OCI-LY7 (cell line): Measurements from ENCODE around the gene ATF2. TPM values are rescaled to one million over a fixed set of nuclear protein-coding genes. Genes with fewer than 3 reads are reported as not detected.

Experiments
- BruUV-seq: library from RNA; stranded (reverse); fragments of 400-500 nt; replicated peaks from 2 replicates; lab custom pipeline; 2021; lab: Mats Ljungman, UMichigan
- CTCF ChIA-PET: fragments of 300-600 bp; sonication (Branson Sonifier 250); formaldehyde crosslinking; loops from one replicate; lab custom pipeline; 2022; ENCODE audit warnings: antibody characterized with exemption; ENCODE audit not compliant: unreplicated experiment; lab: Charles Lee
- POLR2A ChIA-PET: fragments of 300-600 bp; sonication (Branson Sonifier 250); formaldehyde crosslinking; loops from one replicate; lab custom pipeline; 2022; ENCODE audit warnings: antibody characterized with exemption; lab: Charles Lee
- DNase-seq: peaks from one replicate; pipeline ENCODE4 v3.0.0-alpha.2; 2015; ENCODE audit warnings: low spot score
- H2AFZ ChIP-seq: fragments of 200-600 bp; sonication (generic), shearing (Covaris generic); 2 replicates; pipeline ENCODE4 v1.6.1; 2014; ENCODE audit warnings: mild to moderate bottlenecking, antibody characterized with exemption, low read length, moderate library complexity
- H3K27ac ChIP-seq: fragments of 200-600 bp; sonication (generic); 2 replicates; pipeline ENCODE4 v1.5.1; 2014; ENCODE audit warnings: mixed run types, low read depth, mild to moderate bottlenecking, moderate library complexity, low read length, inconsistent platforms; ENCODE audit not compliant: poor library complexity, severe bottlenecking
- H3K36me3 ChIP-seq: fragments of 200-600 bp; sonication (generic); 2 replicates; pipeline ENCODE4 v1.6.1; 2014; ENCODE audit warnings: mild to moderate bottlenecking, antibody characterized with exemption, low read length, moderate library complexity, mixed read lengths; ENCODE audit not compliant: insufficient read depth
- H3K4me1 ChIP-seq: fragments of 200-600 bp; sonication (generic); 2 replicates; pipeline ENCODE4 v1.5.1; 2014; ENCODE audit warnings: mild to moderate bottlenecking, low read length; ENCODE audit not compliant: insufficient read depth, poor library complexity, severe bottlenecking
- H3K4me2 ChIP-seq: fragments of 200-600 bp; sonication (generic); 2 replicates; pipeline ENCODE4 v1.6.1; 2014; ENCODE audit warnings: mild to moderate bottlenecking, low read length
- H3K4me3 ChIP-seq: fragments of 200-600 bp; sonication (generic); 2 replicates; pipeline ENCODE4 v1.5.1; 2014; ENCODE audit warnings: mild to moderate bottlenecking, low read depth, low read length; ENCODE audit not compliant: poor library complexity, severe bottlenecking
- H3K79me2 ChIP-seq: fragments of 200-600 bp; sonication (generic); 2 replicates; pipeline ENCODE4 v1.6.1; 2016; ENCODE audit warnings: low read depth, mild to moderate bottlenecking, low read length, moderate library complexity, mixed read lengths; ENCODE audit not compliant: insufficient read depth
- H3K9me2 ChIP-seq: fragments of 200-600 bp; sonication (generic); 2 replicates; pipeline ENCODE4 v1.6.1; 2016; ENCODE audit warnings: mild to moderate bottlenecking, low read length, mixed read lengths; ENCODE audit not compliant: insufficient read depth
- H3K9me3 ChIP-seq: fragments of 200-600 bp; sonication (generic); 2 replicates; pipeline ENCODE4 v1.6.1; 2014; ENCODE audit warnings: mild to moderate bottlenecking, mixed run types, low read length, mixed read lengths
- H4K20me1 ChIP-seq: fragments of 200-600 bp; sonication (generic); 2 replicates; pipeline ENCODE4 v1.6.1; 2014; ENCODE audit warnings: mild to moderate bottlenecking, antibody characterized with exemption, low read length, moderate library complexity, mixed read lengths; ENCODE audit not compliant: insufficient read depth
- CTCF ChIP-seq: fragments of 200-600 bp; sonication (generic); conservative IDR thresholded peaks from 2 replicates; pipeline ENCODE4 v1.5.1; 2014; ENCODE audit warnings: mild to moderate bottlenecking, antibody characterized with exemption, low read length, moderate library complexity, mixed read lengths
- EZH2phosphoT487 ChIP-seq: fragments of 200-600 bp; sonication (generic); IDR thresholded peaks from 2 replicates; pipeline ENCODE4 v1.6.1; 2018; ENCODE audit warnings: low read depth, borderline replicate concordance, mild to moderate bottlenecking, mixed run types, antibody characterized with exemption, low read length, moderate library complexity, mixed read lengths
- intact Hi-C: fragments of 100-400 bp; cut with micrococcal nuclease; formaldehyde crosslinking; loops from one replicate; pipeline ENCODE4 v1.10.0; 2022; ENCODE audit not compliant: unreplicated experiment
- total RNA-seq, 2 experiments: library from RNA; depleted of rRNA in 1 of 2; stranded (reverse); fragments of >200 nt in 1 of 2; shearing (Covaris generic) in 1 of 2; gene quantifications; 2 replicates each; pipeline ENCODE4 v1.2.3, GENCODE V29; 2014 to 2022

The ATF2 gene
- total RNA-seq, 2 experiments from 2014 or later = 22.7 to 43.3 TPM

DNA sequence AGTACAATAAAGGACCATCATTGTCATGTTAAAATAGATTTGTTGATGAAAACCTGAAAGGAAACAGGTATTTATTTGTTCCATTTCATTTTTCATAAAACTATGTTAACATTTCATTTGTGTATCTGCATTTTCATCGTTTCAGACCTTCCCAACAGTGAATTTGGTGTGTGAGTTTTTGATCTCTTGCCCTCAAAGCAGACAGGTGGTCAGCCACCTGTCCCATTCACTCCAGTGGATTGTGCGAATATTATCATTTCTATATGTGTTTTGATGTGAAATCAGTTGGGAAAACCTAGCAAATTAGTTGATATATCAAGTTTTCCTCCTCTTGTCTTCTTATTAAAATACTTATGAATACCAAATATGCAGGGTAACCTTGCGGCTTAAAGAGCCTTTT, 38.9 kb upstream of the ATF2 start:
- H3K9me3 ChIP-seq = no peaks in the 10 kb centered on the region
- no peaks in the 10 kb centered on the region for H3K79me2 ChIP-seq
- no peaks in the 10 kb centered on the region for H3K4me1 ChIP-seq
- TF ChIP-seq CTCF = no peak
- ChIA-PET POLR2A (interaction anchor here (0.7 kb wide), 1 partner anchor 9 kb away, joined by 3 read pairs; no protein-coding TSS in a partner anchor), CTCF (no interaction called here)
- no peaks in the 10 kb centered on the region for H4K20me1 ChIP-seq
- no peak overlapping the region for H2AFZ ChIP-seq
- H3K9me2 ChIP-seq = no peaks in the 10 kb centered on the region
- H3K36me3 ChIP-seq = no peaks in the 10 kb centered on the region
- no peak overlapping the region for H3K4me2 ChIP-seq
- no TSS peak for BruUV-seq
- no peak overlapping the region for H3K27ac ChIP-seq
- intact Hi-C loops = no loop called here
- DNase-seq = no peak
- H3K4me3 ChIP-seq = no peak overlapping the region

- Histone ChIP-seq H3K9me3 (no peaks in the 10 kb centered on the region), H3K9me2 (no peaks in the 10 kb centered on the region), H3K4me3 (no peak overlapping the region), H3K4me2 (no peak overlapping the region), H4K20me1 (no peaks in the 10 kb centered on the region), H2AFZ (no peak overlapping the region), H3K4me1 (no peaks in the 10 kb centered on the region), H3K79me2 (no peaks in the 10 kb centered on the region), H3K27ac (no peak overlapping the region), H3K36me3 (no peaks in the 10 kb centered on the region)
- ChIA-PET POLR2A (interaction anchor here (1.0 kb wide), 1 partner anchor 179 kb away, joined by 3 read pairs; no protein-coding TSS in a partner anchor), CTCF (no interaction called here)
- intact Hi-C loops = no loop called here
- DNase-seq = no peak
- TF ChIP-seq CTCF = no peak
- no peak for TF ChIP-seq EZH2phosphoT487
- BruUV-seq = no TSS peak
Observed at GRCh38 chr2:175205523-175205922, 37.5 kb upstream of the ATF2 start.

DNA sequence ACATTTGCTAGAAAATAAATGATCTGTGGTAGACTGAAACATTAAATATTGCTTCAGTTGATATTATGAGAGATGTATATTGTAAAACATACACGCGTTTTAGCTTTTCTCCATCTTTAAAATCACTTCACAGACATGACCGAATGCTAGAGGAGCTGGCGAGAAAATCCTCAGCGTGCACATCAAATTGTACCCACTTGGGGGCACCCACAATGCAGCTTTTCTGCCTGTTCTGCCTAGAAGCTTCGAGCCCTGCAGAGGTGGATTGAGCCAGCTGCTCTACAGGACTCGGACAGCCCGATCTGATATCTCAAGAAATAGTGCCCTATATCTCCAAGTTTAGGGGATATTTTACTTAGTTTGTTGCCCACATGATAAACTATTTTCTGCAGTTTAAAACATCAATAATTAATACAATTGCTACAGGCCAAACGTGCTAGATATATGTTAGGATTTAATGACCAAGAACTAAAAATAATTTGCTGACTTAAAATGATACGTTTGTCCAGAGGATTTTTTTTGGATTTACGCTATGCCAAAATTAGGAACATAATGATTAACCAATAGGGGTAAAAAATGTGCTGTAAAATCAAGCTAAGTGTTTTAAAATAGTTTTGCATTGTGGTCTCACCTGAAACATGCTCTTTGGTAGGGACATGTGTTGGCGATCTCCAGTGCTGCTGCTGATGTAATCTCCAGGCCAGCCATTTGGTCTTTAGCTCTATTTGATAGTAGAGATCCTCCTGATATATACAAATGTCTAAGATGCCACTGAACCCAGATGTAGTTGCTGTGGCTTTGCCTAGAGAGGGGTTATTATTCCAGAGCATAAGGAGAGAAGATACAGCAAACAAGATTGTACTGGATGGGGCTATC, 35.9 kb upstream of the ATF2 start:
- DNase-seq = peak; percentile 55
- Histone ChIP-seq H3K9me3 (no peaks in the 10 kb centered on the region), H3K9me2 (no peaks in the 10 kb centered on the region), H3K36me3 (no peaks in the 10 kb centered on the region), H4K20me1 (no peaks in the 10 kb centered on the region), H2AFZ (peak overlapping the region; percentile 65; the same call in 1 of the 2 replicates), H3K79me2 (no peaks in the 10 kb centered on the region), H3K27ac (no peak overlapping the region), H3K4me1 (no peaks in the 10 kb centered on the region), H3K4me3 (no peak overlapping the region), H3K4me2 (no peak overlapping the region; the same call in 1 of the 2 replicates)
- no TSS peak for BruUV-seq
- TF ChIP-seq EZH2phosphoT487 (no peak), CTCF (peak; percentile 79)
- ChIA-PET POLR2A (interaction anchor here (0.8 to 1.7 kb wide), 4 partner anchors 11 to 78 kb away, joined by 3 to 4 read pairs (median 4); no protein-coding TSS in a partner anchor), CTCF (no interaction called here)
- intact Hi-C loops = no loop called here
